H9 (cell line): Measurements from ENCODE around the gene CHD3. TPM values are rescaled to one million over a fixed set of nuclear protein-coding genes. Genes with fewer than 3 reads are reported as not detected.

Experiments used
- DNase-seq: peaks from one replicate; pipeline ENCODE4 v3.0.0-alpha.2; 2017
- H2AFZ ChIP-seq: one replicate; pipeline ENCODE4 v1.6.1; 2013; ENCODE audit warnings: mild to moderate bottlenecking, low read length, control low read depth, moderate library complexity
- H2AK5ac ChIP-seq: 2 replicates; pipeline ENCODE4 v1.6.1; 2013; ENCODE audit warnings: low read length, control low read depth, mixed read lengths; ENCODE audit not compliant: insufficient read length
- H2BK120ac ChIP-seq: one replicate; pipeline ENCODE4 v1.6.1; 2013; ENCODE audit warnings: low read depth, mild to moderate bottlenecking, low read length, control low read depth, inconsistent platforms; ENCODE audit not compliant: poor library complexity, severe bottlenecking
- H2BK12ac ChIP-seq: 2 replicates; pipeline ENCODE4 v1.6.1; 2013; ENCODE audit warnings: low read length, control low read depth, mixed read lengths, low read depth; ENCODE audit not compliant: insufficient read length
- H2BK15ac ChIP-seq: 2 replicates; pipeline ENCODE4 v1.6.1; 2013; ENCODE audit warnings: low read depth, low read length, control low read depth
- H2BK20ac ChIP-seq: one replicate; pipeline ENCODE4 v1.6.1; 2013; ENCODE audit warnings: low read depth, mild to moderate bottlenecking, low read length, control low read depth, inconsistent platforms; ENCODE audit not compliant: poor library complexity, severe bottlenecking
- H2BK5ac ChIP-seq: 2 replicates; pipeline ENCODE4 v1.6.1; 2013; ENCODE audit warnings: low read length, control low read depth, mixed read lengths; ENCODE audit not compliant: insufficient read length
- H3K14ac ChIP-seq: 2 replicates; pipeline ENCODE4 v1.6.1; 2013; ENCODE audit warnings: low read length, control low read depth; ENCODE audit not compliant: insufficient read depth
- H3K18ac ChIP-seq: 2 replicates; pipeline ENCODE4 v1.6.1; 2013; ENCODE audit warnings: low read depth, mild to moderate bottlenecking, mixed read lengths, low read length, control low read depth; ENCODE audit not compliant: insufficient read length
- H3K23ac ChIP-seq: 2 replicates; pipeline ENCODE4 v1.6.1; 2013; ENCODE audit warnings: low read length, control low read depth, mixed read lengths, low read depth; ENCODE audit not compliant: insufficient read length
- H3K23me2 ChIP-seq: 2 replicates; pipeline ENCODE4 v1.6.1; 2013; ENCODE audit warnings: low read depth, mild to moderate bottlenecking, mixed read lengths, low read length, control low read depth; ENCODE audit not compliant: insufficient read length, poor library complexity, severe bottlenecking
- H3K27ac ChIP-seq: 2 replicates; pipeline ENCODE4 v1.5.1; 2013; ENCODE audit warnings: low read length, control low read depth, mixed read lengths, low read depth; ENCODE audit not compliant: insufficient read length
- H3K27me3 ChIP-seq: 2 replicates; pipeline ENCODE4 v1.6.1; 2013; ENCODE audit warnings: low read length, control low read depth, inconsistent platforms; ENCODE audit not compliant: insufficient read depth
- H3K4ac ChIP-seq: 2 replicates; pipeline ENCODE4 v1.6.1; 2013; ENCODE audit warnings: low read depth, mild to moderate bottlenecking, control low read depth, inconsistent platforms, low read length, moderate library complexity
- H3K4me1 ChIP-seq: 2 replicates; pipeline ENCODE4 v1.6.1; 2013; ENCODE audit warnings: low read length, control low read depth, inconsistent platforms; ENCODE audit not compliant: insufficient read depth
- H3K4me2 ChIP-seq: 2 replicates; pipeline ENCODE4 v1.6.1; 2013; ENCODE audit warnings: low read length, control low read depth, mixed read lengths; ENCODE audit not compliant: insufficient read length, insufficient read depth
- H3K56ac ChIP-seq: 2 replicates; pipeline ENCODE4 v1.6.1; 2013; ENCODE audit warnings: low read depth, mild to moderate bottlenecking, mixed read lengths, low read length, control low read depth; ENCODE audit not compliant: insufficient read length
- H3K79me1 ChIP-seq: 2 replicates; pipeline ENCODE4 v1.6.1; 2013; ENCODE audit warnings: low read depth, mild to moderate bottlenecking, moderate library complexity, low read length, control low read depth, inconsistent platforms; ENCODE audit not compliant: insufficient read depth, poor library complexity, severe bottlenecking
- H3K79me2 ChIP-seq: 2 replicates; pipeline ENCODE4 v1.6.1; 2013; ENCODE audit warnings: low read length, control low read depth, inconsistent platforms; ENCODE audit not compliant: insufficient read depth
- H3K9ac ChIP-seq: 2 replicates; pipeline ENCODE4 v1.6.1; 2013; ENCODE audit warnings: low read length, control low read depth, mixed read lengths; ENCODE audit not compliant: insufficient read length; ENCODE audit errors: extremely low read depth
- H3K9me3 ChIP-seq: one replicate; pipeline ENCODE4 v1.6.1; 2013; ENCODE audit warnings: low read depth, low read length, inconsistent platforms; ENCODE audit not compliant: control insufficient read depth
- H3T11ph ChIP-seq: one replicate; pipeline ENCODE4 v1.6.1; 2013; ENCODE audit warnings: mild to moderate bottlenecking, low read length, control low read depth, inconsistent platforms
- H4K20me1 ChIP-seq: one replicate; pipeline ENCODE4 v1.6.1; 2013; ENCODE audit not compliant: control insufficient read depth, insufficient read length, insufficient read depth
- H4K5ac ChIP-seq: 2 replicates; pipeline ENCODE4 v1.6.1; 2013; ENCODE audit warnings: low read depth, mild to moderate bottlenecking, mixed read lengths, low read length, control low read depth; ENCODE audit not compliant: insufficient read length
- H4K8ac ChIP-seq: replicated peaks from 2 replicates; pipeline ENCODE4 v1.6.1; 2013; ENCODE audit warnings: low read length, control low read depth, mixed read lengths, low read depth; ENCODE audit not compliant: insufficient read length
- H4K91ac ChIP-seq: 2 replicates; pipeline ENCODE4 v1.6.1; 2013; ENCODE audit warnings: low read depth, mild to moderate bottlenecking, moderate library complexity, mixed read lengths, low read length, control low read depth; ENCODE audit not compliant: insufficient read length
- H3K27ac Mint-ChIP-seq, 3 experiments: 2 replicates in 2 of 3; 3 replicates in 1 of 3; pipeline ENCODE4 v1.8.0; 2020 to 2021; ENCODE audit warnings: mixed read lengths in 3 of 3, mild to moderate bottlenecking in 1 of 3, moderate library complexity in 1 of 3
- H3K27me3 Mint-ChIP-seq: 2 replicates; pipeline ENCODE4 v1.8.0; 2021; ENCODE audit warnings: low read depth, mild to moderate bottlenecking, moderate library complexity, mixed read lengths
- H3K36me3 Mint-ChIP-seq, 3 experiments: 2 replicates in 2 of 3; 3 replicates in 1 of 3; pipeline ENCODE4 v1.8.0; 2020 to 2021; ENCODE audit warnings: low read depth in 3 of 3, mixed read lengths in 3 of 3; ENCODE audit not compliant: insufficient read depth in 1 of 3
- H3K4me1 Mint-ChIP-seq, 2 experiments: 2 replicates each; pipeline ENCODE4 v1.8.0; 2020; ENCODE audit warnings: mixed read lengths in 2 of 2
- H3K4me3 Mint-ChIP-seq, 2 experiments: 2 replicates in 1 of 2; 3 replicates in 1 of 2; pipeline ENCODE4 v1.8.0; 2020 to 2021; ENCODE audit warnings: mild to moderate bottlenecking in 2 of 2, mixed read lengths in 2 of 2, moderate library complexity in 1 of 2
- H3K9me3 Mint-ChIP-seq, 2 experiments: 2 replicates in 1 of 2; 3 replicates in 1 of 2; pipeline ENCODE4 v1.8.0; 2020; ENCODE audit warnings: mild to moderate bottlenecking in 2 of 2, mixed read lengths in 2 of 2, moderate library complexity in 1 of 2
- CTCF ChIP-seq: fragments of 200-600 bp; sonication (generic); conservative IDR thresholded peaks from 3 replicates; pipeline ENCODE4 v1.8.0; 2021; ENCODE audit warnings: antibody characterized with exemption, mild to moderate bottlenecking
- WGBS: extraction: QIAGEN DNeasy Blood & Tissue Kit; methylation state at CpG from one replicate; pipeline ENCODE4 v1.1.7; 2013; ENCODE audit warnings: missing lambda C conversion rate, low lambda C conversion rate, mixed read lengths; ENCODE audit not compliant: insufficient read length; ENCODE audit errors: extremely low coverage; 5-methylcytosine and 5-hydroxymethylcytosine counted together
- total RNA-seq: library from RNA; stranded (reverse); gene quantifications from 2 replicates; pipeline ENCODE4 v1.2.1, GENCODE V29; 2021

CHD3 gene
- total RNA-seq, 1 experiment from 2014 or later = 33.2 TPM

DNA sequence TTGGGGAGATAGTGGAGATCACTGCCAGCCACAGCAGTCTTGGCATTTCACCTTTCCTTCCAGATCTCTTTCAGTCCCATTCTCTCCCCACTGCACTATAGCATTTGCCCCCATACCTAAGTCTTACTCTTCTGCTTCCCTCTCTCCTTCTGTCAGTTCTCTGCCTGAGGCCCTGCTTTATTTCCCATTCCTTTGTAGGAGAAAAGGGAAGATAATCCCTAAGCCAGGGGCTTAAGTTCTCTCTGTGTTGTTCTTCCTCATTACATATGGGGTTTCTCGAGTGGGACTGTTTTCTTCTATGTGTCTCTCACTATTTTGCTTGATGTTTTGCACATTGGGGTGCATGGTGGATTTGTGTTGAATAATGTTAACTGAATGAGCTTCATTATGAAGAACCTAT is 48.1 kb upstream of the CHD3 start:
- WGBS = no CpG with 5 or more reads among the region's 1 CpG
- Histone ChIP-seq H3K4me1 (no peaks in the 10 kb centered on the region; the same call in 1 of the 2 replicates), H2BK120ac (no peak overlapping the region), H4K5ac (no peak overlapping the region), H3K23ac (no peak overlapping the region), H3K9me3 (no peaks in the 10 kb centered on the region), H3K23me2 (peaks cover 45% of the 10 kb centered on the region), H3K9ac (no peak overlapping the region), H2AK5ac (no peak overlapping the region), H3K4me2 (no peak overlapping the region), H3K79me1 (no peaks in the 10 kb centered on the region), H2BK20ac (no peak overlapping the region), H4K91ac (no peak overlapping the region), H3T11ph (no peak overlapping the region), H2BK15ac (no peak overlapping the region), H3K18ac (no peak overlapping the region), H2BK5ac (no peak overlapping the region), H3K56ac (no peak overlapping the region), H3K27me3 (peaks cover 28% of the 10 kb centered on the region; the same call in 1 of the 2 replicates), H2AFZ (no peak overlapping the region), H2BK12ac (no peak overlapping the region), H3K79me2 (no peaks in the 10 kb centered on the region), H3K14ac (no peak overlapping the region), H4K20me1 (no peaks in the 10 kb centered on the region), H3K27ac (no peak overlapping the region), H4K8ac (no peak overlapping the region), H3K4ac (no peak overlapping the region)
- Mint-ChIP-seq H3K27ac (no peak overlapping the region), H3K4me3 (peak overlapping the region; percentile 89 to 94), H3K9me3 (no peaks in the 10 kb centered on the region; a peak in 1 of 5 replicates), H3K4me1 (peaks cover 42 to 58% of the 10 kb centered on the region in 2 experiments), H3K36me3 (peaks cover 2 to 11% (median 9%) of the 10 kb centered on the region in 3 experiments; a peak in 5 of 7 replicates), H3K27me3 (peaks cover 30% of the 10 kb centered on the region)
- TF ChIP-seq CTCF = no peak
- no peak for DNase-seq
